CD8-positive, alpha-beta memory T cell (primary cell): ENCODE data around the gene ATP2C1. TPM values are rescaled to one million over a fixed set of nuclear protein-coding genes. Genes with fewer than 3 reads are reported as not detected.

Experiments used
- CTCF ChIA-PET: fragments of 350-600 bp; sonication (Branson Sonifier 250); formaldehyde crosslinking; loops from one replicate; lab custom pipeline; 2021; ENCODE audit warnings: antibody characterized with exemption; lab: Charles Lee
- POLR2A ChIA-PET: fragments of 350-600 bp; sonication (Branson Sonifier 250); formaldehyde crosslinking; loops from one replicate; lab custom pipeline; 2021; ENCODE audit warnings: antibody characterized with exemption; lab: Charles Lee
- DNase-seq, 5 donors: peaks; one replicate each; pipeline versions ENCODE4 v3.0.0 to v3.0.0-alpha.2; 2020 to 2022; ENCODE audit warnings: mixed read lengths in 1 of 5
- H3K27ac ChIP-seq: one replicate; pipeline ENCODE4 v1.7.0; 2013; ENCODE audit warnings: low read depth, mild to moderate bottlenecking, low read length, moderate library complexity
- H3K27me3 ChIP-seq: 2 replicates; pipeline ENCODE4 v1.7.0; 2013; ENCODE audit warnings: low read length, mild to moderate bottlenecking; ENCODE audit not compliant: insufficient read depth, poor library complexity, severe bottlenecking
- H3K36me3 ChIP-seq: 2 replicates; pipeline ENCODE4 v1.7.0; 2013; ENCODE audit warnings: mild to moderate bottlenecking, low read length, moderate library complexity; ENCODE audit not compliant: insufficient read depth
- H3K4me1 ChIP-seq: 2 replicates; pipeline ENCODE4 v1.7.0; 2013; ENCODE audit warnings: mild to moderate bottlenecking, low read length, moderate library complexity; ENCODE audit not compliant: insufficient read depth
- H3K4me3 ChIP-seq: 2 replicates; pipeline ENCODE4 v1.7.0; 2013; ENCODE audit warnings: mild to moderate bottlenecking, low read length
- H3K9me3 ChIP-seq: 2 replicates; pipeline ENCODE4 v1.7.0; 2013; ENCODE audit warnings: mild to moderate bottlenecking, low read length
- H3K27ac Mint-ChIP-seq, 8 donors: one replicate each; pipeline ENCODE4 v1.8.0; 2020 to 2021; ENCODE audit warnings: mixed read lengths in 8 of 8, mild to moderate bottlenecking in 6 of 8, inconsistent platforms in 3 of 8, moderate library complexity in 3 of 8
- H3K27me3 Mint-ChIP-seq, 2 donors: one replicate each; pipeline ENCODE4 v1.8.0; 2020 to 2021; ENCODE audit warnings: mixed read lengths in 2 of 2, mild to moderate bottlenecking in 1 of 2, moderate library complexity in 1 of 2
- H3K36me3 Mint-ChIP-seq, 3 donors: one replicate each; pipeline ENCODE4 v1.8.0; 2020 to 2021; ENCODE audit warnings: mixed read lengths in 3 of 3, inconsistent platforms in 1 of 3, mild to moderate bottlenecking in 1 of 3
- H3K4me1 Mint-ChIP-seq, 3 donors: one replicate each; pipeline ENCODE4 v1.8.0; 2020 to 2021; ENCODE audit warnings: mixed read lengths in 3 of 3, inconsistent platforms in 1 of 3, mild to moderate bottlenecking in 1 of 3
- H3K4me3 Mint-ChIP-seq, 7 donors: one replicate each; pipeline ENCODE4 v1.8.0; 2020 to 2021; ENCODE audit warnings: mixed read lengths in 7 of 7, mild to moderate bottlenecking in 6 of 7, moderate library complexity in 4 of 7, inconsistent platforms in 2 of 7
- H3K9me3 Mint-ChIP-seq, 5 donors: one replicate each; pipeline ENCODE4 v1.8.0; 2020 to 2022; ENCODE audit warnings: mixed read lengths in 5 of 5, mild to moderate bottlenecking in 3 of 5, moderate library complexity in 2 of 5, inconsistent platforms in 1 of 5
- polyA plus RNA-seq: library from polyadenylated mRNA; unstranded; fragments of 300-500 nt; fragmentation: Illumina TruSeq; gene quantifications from one replicate; pipeline ENCODE4 v1.2.3, GENCODE V29; 2021
- total RNA-seq, 2 experiments: library from RNA; stranded (reverse); gene quantifications; one replicate each; pipeline ENCODE4 v1.2.3, GENCODE V29; 2021

ATP2C1 gene
- total and polyA plus RNA-seq, 3 experiments from 2014 or later, result 15.0 to 71.7 (median 68.4) TPM

GRCh38 chr3:130975251-130975650 lies 81.4 kb downstream of the ATP2C1 start:
- CTCF ChIA-PET, result no interaction called here
- Mint-ChIP-seq H3K27ac (peak overlapping the region in 2 of 8 donors; percentile 24 to 25), H3K4me3 (no peak overlapping the region), H3K36me3 (peaks cover 24 to 83% (median 33%) of the 10 kb centered on the region in 3 donors), H3K27me3 (no peaks in the 10 kb centered on the region), H3K4me1 (no peaks in the 10 kb centered on the region), H3K9me3 (no peaks in the 10 kb centered on the region)
- POLR2A ChIA-PET, result no interaction called here
- no peak overlapping the region for H3K4me3 ChIP-seq
- H3K36me3 ChIP-seq, result peaks cover 7% of the 10 kb centered on the region
- DNase-seq, result no peak
- no peak overlapping the region for H3K27ac ChIP-seq
- H3K9me3 ChIP-seq, result no peaks in the 10 kb centered on the region
- no peaks in the 10 kb centered on the region for H3K27me3 ChIP-seq
- H3K4me1 ChIP-seq, result no peaks in the 10 kb centered on the region

DNA sequence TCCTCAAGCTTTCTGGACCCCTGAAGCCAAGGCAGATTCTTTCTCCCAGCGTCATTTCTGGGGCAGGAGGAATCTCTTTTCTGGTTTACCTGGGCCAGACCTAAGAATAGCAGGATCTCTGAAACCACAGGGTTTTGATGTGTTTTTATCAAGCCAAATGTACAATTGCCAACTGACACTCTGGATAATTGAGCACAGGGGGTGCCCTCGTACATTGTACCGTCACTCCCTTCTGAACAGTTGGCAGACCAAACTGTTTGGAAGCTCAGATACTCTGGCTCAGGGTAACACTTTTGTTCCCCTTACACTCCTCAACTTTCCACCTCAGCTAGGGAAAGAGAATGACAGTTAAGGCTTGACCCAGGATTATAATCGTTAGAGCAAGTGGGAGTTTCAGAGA lies 82.8 kb downstream of the ATP2C1 start:
- Histone ChIP-seq H3K27me3 (no peaks in the 10 kb centered on the region), H3K4me3 (no peak overlapping the region), H3K27ac (no peak overlapping the region), H3K4me1 (no peaks in the 10 kb centered on the region), H3K9me3 (no peaks in the 10 kb centered on the region), H3K36me3 (peaks cover under 1% of the 10 kb centered on the region)
- Mint-ChIP-seq H3K4me1 (no peaks in the 10 kb centered on the region), H3K36me3 (peaks cover 10 to 77% (median 24%) of the 10 kb centered on the region in 3 donors), H3K27me3 (no peaks in the 10 kb centered on the region), H3K27ac (peak overlapping the region in 1 of 8 donors; percentile 64), H3K4me3 (no peak overlapping the region), H3K9me3 (no peaks in the 10 kb centered on the region)
- DNase-seq, result no peak
- ChIA-PET CTCF (no interaction called here), POLR2A (no interaction called here)

GRCh38 chr3:130979117-130979516 lies 85.2 kb downstream of the ATP2C1 start:
- Histone ChIP-seq H3K27ac (no peak overlapping the region), H3K36me3 (no peaks in the 10 kb centered on the region), H3K4me1 (no peaks in the 10 kb centered on the region), H3K9me3 (no peaks in the 10 kb centered on the region), H3K27me3 (no peaks in the 10 kb centered on the region), H3K4me3 (no peak overlapping the region)
- Mint-ChIP-seq H3K4me3 (no peak overlapping the region), H3K36me3 (peaks cover 0 to 74% (median 21%) of the 10 kb centered on the region in 3 donors), H3K4me1 (no peaks in the 10 kb centered on the region), H3K27ac (peak overlapping the region in 2 of 8 donors; percentile 39 to 61), H3K27me3 (no peaks in the 10 kb centered on the region), H3K9me3 (no peaks in the 10 kb centered on the region)
- ChIA-PET POLR2A (no interaction called here), CTCF (no interaction called here)
- no peak for DNase-seq

DNA sequence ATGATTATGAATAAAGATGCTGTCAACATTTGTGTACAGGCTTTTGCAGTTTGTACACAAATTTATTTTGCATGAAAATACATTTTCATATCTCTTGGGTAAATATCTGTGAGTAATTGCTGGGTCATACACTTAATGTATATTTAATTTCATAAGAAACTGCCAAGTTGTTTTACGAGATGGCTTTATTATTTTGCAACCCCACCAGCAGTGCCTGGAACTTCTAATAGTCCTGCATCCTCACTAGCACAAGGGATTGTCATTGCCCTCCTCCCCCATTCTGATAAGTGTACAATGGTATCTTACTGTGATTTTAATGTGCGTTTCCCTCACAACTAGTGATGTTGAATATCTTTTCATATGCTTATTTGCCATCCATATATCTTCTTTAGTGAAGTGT lies 87.6 kb downstream of the ATP2C1 start:
- Mint-ChIP-seq H3K4me3 (no peak overlapping the region), H3K9me3 (no peaks in the 10 kb centered on the region), H3K27me3 (no peaks in the 10 kb centered on the region), H3K36me3 (peaks cover 0 to 64% (median 11%) of the 10 kb centered on the region in 3 donors), H3K27ac (no peak overlapping the region), H3K4me1 (no peaks in the 10 kb centered on the region)
- H3K4me1 ChIP-seq, result no peaks in the 10 kb centered on the region
- POLR2A ChIA-PET, result no interaction called here
- H3K4me3 ChIP-seq, result no peak overlapping the region
- DNase-seq, result no peak
- H3K27ac ChIP-seq, result no peak overlapping the region
- no peaks in the 10 kb centered on the region for H3K9me3 ChIP-seq
- no peaks in the 10 kb centered on the region for H3K27me3 ChIP-seq
- H3K36me3 ChIP-seq, result no peaks in the 10 kb centered on the region
- CTCF ChIA-PET, result no interaction called here

GRCh38 chr3:130990282-130990681 lies 96.4 kb downstream of the ATP2C1 start:
- H3K4me3 Mint-ChIP-seq, result no peak overlapping the region
- no peaks in the 10 kb centered on the region for H3K9me3 ChIP-seq
- peak overlapping the region in 2 of 8 donors; percentile 23 to 83 for H3K27ac Mint-ChIP-seq
- H3K9me3 Mint-ChIP-seq, result no peaks in the 10 kb centered on the region
- ChIA-PET CTCF (no interaction called here), POLR2A (no interaction called here)
- no peaks in the 10 kb centered on the region for H3K27me3 Mint-ChIP-seq
- no peak overlapping the region for H3K4me3 ChIP-seq
- H3K4me1 Mint-ChIP-seq, result no peaks in the 10 kb centered on the region
- DNase-seq, result no peak
- peaks cover 8 to 48% (median 15%) of the 10 kb centered on the region in 3 donors for H3K36me3 Mint-ChIP-seq
- H3K4me1 ChIP-seq, result no peaks in the 10 kb centered on the region
- no peak overlapping the region for H3K27ac ChIP-seq
- no peaks in the 10 kb centered on the region for H3K27me3 ChIP-seq
- no peaks in the 10 kb centered on the region for H3K36me3 ChIP-seq

DNA sequence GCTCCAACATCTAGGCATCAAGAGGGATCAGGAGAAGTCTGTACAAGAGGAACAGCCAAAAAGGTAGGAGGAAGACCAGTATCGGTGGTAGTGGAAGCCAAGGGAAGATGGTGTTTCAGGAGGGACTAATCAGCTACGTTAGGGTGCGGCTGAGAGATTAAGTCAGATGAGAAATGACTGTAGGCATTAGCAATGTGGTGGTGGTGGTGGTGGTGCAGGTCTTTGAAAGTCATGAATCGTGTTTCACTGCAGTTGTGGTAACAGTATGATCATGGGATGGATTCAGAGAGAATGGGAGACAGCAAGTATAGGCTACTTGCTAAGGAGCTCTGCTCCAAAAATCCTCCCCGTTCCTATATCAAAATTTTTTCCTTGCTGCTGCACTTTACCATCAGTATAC lies 97.2 kb downstream of the ATP2C1 start:
- H3K4me3 Mint-ChIP-seq, result no peak overlapping the region
- POLR2A ChIA-PET, result no interaction called here
- peaks cover 8 to 49% (median 15%) of the 10 kb centered on the region in 3 donors for H3K36me3 Mint-ChIP-seq
- Histone ChIP-seq H3K36me3 (no peaks in the 10 kb centered on the region), H3K4me3 (no peak overlapping the region), H3K4me1 (no peaks in the 10 kb centered on the region), H3K27me3 (no peaks in the 10 kb centered on the region), H3K9me3 (no peaks in the 10 kb centered on the region), H3K27ac (no peak overlapping the region)
- H3K27me3 Mint-ChIP-seq, result no peaks in the 10 kb centered on the region
- CTCF ChIA-PET, result no interaction called here
- peak overlapping the region in 4 of 8 donors; percentile 0 to 75 (median 10) for H3K27ac Mint-ChIP-seq
- H3K9me3 Mint-ChIP-seq, result no peaks in the 10 kb centered on the region
- H3K4me1 Mint-ChIP-seq, result no peaks in the 10 kb centered on the region
- DNase-seq, result no peak

GRCh38 chr3:130992344-130992743 lies 98.5 kb downstream of the ATP2C1 start:
- peaks cover 8 to 56% (median 15%) of the 10 kb centered on the region in 3 donors for H3K36me3 Mint-ChIP-seq
- H3K9me3 Mint-ChIP-seq, result no peaks in the 10 kb centered on the region
- no peak overlapping the region for H3K27ac ChIP-seq
- peaks cover 5% of the 10 kb centered on the region for H3K36me3 ChIP-seq
- ChIA-PET CTCF (no interaction called here), POLR2A (no interaction called here)
- no peaks in the 10 kb centered on the region for H3K4me1 Mint-ChIP-seq
- DNase-seq, result no peak
- no peak overlapping the region for H3K4me3 ChIP-seq
- no peaks in the 10 kb centered on the region for H3K27me3 ChIP-seq
- no peaks in the 10 kb centered on the region for H3K27me3 Mint-ChIP-seq
- peak overlapping the region in 3 of 8 donors; percentile 12 to 44 (median 43) for H3K27ac Mint-ChIP-seq
- no peaks in the 10 kb centered on the region for H3K9me3 ChIP-seq
- H3K4me3 Mint-ChIP-seq, result no peak overlapping the region
- no peaks in the 10 kb centered on the region for H3K4me1 ChIP-seq

DNA sequence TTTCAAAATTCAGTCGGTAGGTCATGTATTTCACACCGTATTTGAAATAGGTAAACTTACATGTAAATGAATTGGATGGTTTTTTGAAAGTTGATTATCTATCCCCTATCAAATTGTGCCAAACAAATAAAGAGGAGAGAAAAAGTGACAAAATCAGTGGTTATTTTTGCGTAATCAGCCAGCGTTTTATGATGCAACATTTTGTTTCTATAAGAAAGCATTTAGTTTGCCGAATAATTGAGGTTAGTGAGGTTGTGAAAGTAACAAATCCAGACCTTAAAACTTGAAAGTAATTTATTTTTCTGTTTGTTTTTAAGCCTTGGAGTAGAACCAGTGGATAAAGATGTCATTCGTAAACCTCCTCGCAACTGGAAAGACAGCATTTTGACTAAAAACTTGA lies 103.4 kb downstream of the ATP2C1 start:
- POLR2A ChIA-PET, result no interaction called here
- Mint-ChIP-seq H3K9me3 (no peaks in the 10 kb centered on the region), H3K27ac (no peak overlapping the region), H3K4me1 (peaks cover 0 to 3% (median 0%) of the 10 kb centered on the region in 3 donors), H3K4me3 (no peak overlapping the region), H3K36me3 (peaks cover 0 to 64% (median 11%) of the 10 kb centered on the region in 3 donors), H3K27me3 (no peaks in the 10 kb centered on the region)
- no peak overlapping the region for H3K4me3 ChIP-seq
- no peaks in the 10 kb centered on the region for H3K9me3 ChIP-seq
- peaks cover 13% of the 10 kb centered on the region for H3K36me3 ChIP-seq
- CTCF ChIA-PET, result no interaction called here
- H3K27me3 ChIP-seq, result no peaks in the 10 kb centered on the region
- H3K27ac ChIP-seq, result no peak overlapping the region
- no peak for DNase-seq
- no peaks in the 10 kb centered on the region for H3K4me1 ChIP-seq
